Breast epithelium (tissue), 4 donors: ENCODE measurements around the gene IRX4. TPM values are rescaled to one million over a fixed set of nuclear protein-coding genes. Genes with fewer than 3 reads are reported as not detected.

ENCODE experiments used
- DNase-seq, 2 donors: peaks; one replicate each; pipeline ENCODE4 v3.0.0-alpha.2; 2019; ENCODE audit warnings: low spot score in 2 of 2
- H3K27ac ChIP-seq, 2 donors: fragments of 200-600 bp; sonication (generic) in 1 of 2; one replicate each; pipeline ENCODE4 v1.5.1; 2016 to 2019; ENCODE audit warnings: mild to moderate bottlenecking in 1 of 2
- H3K27me3 ChIP-seq, 2 donors: fragments of 200-600 bp; sonication (generic) in 1 of 2; one replicate each; pipeline versions ENCODE4 v1.5.1 to v1.6.0; 2017 to 2019; ENCODE audit warnings: control low read depth in 1 of 2, mild to moderate bottlenecking in 1 of 2
- H3K36me3 ChIP-seq: fragments of 200-600 bp; one replicate; pipeline ENCODE4 v1.5.1; 2019
- H3K4me1 ChIP-seq, 2 donors: fragments of 200-600 bp; sonication (generic); one replicate each; pipeline ENCODE4 v1.5.1; 2016 to 2019; ENCODE audit warnings: control low read depth in 1 of 2
- H3K4me3 ChIP-seq, 3 donors: fragments of 200-600 bp; sonication (generic); 1 replicate in 2 of 3; 2 replicates in 1 of 3; pipeline ENCODE4 v1.5.1; 2016 to 2019; ENCODE audit warnings: mild to moderate bottlenecking in 3 of 3, moderate library complexity in 2 of 3
- H3K9me3 ChIP-seq, 2 donors: fragments of 200-600 bp; sonication (generic) in 1 of 2; one replicate each; pipeline ENCODE4 v1.5.1; 2016 to 2019; ENCODE audit warnings: control low read depth in 1 of 2
- CTCF ChIP-seq, 3 donors: fragments of 450-650 bp; IDR thresholded peaks; one replicate each; pipeline ENCODE4 v1.5.1; 2016 to 2017; ENCODE audit warnings: antibody characterized with exemption in 3 of 3, mild to moderate bottlenecking in 3 of 3, moderate library complexity in 3 of 3
- POLR2A ChIP-seq: fragments of 450-650 bp; IDR thresholded peaks from one replicate; pipeline ENCODE4 v1.6.1; 2016; ENCODE audit warnings: antibody characterized with exemption, mild to moderate bottlenecking, moderate library complexity
- POLR2AphosphoS5 ChIP-seq, 3 donors: sonication (generic); formaldehyde crosslinking; IDR thresholded peaks; one replicate each; pipeline ENCODE4 v1.6.1; 2017; ENCODE audit warnings: antibody characterized with exemption in 3 of 3
- intact Hi-C: fragments of 100-400 bp; cut with DNase I; formaldehyde crosslinking; loops from one replicate; pipeline ENCODE4 v1.15.1; 2023; ENCODE audit warnings: low total_unique reads
- total RNA-seq, 3 donors: library from RNA; depleted of rRNA; stranded (reverse); fragments of >200 nt; gene quantifications; one replicate each; pipeline ENCODE4 v1.1.0, GENCODE V29; 2016

Gene IRX4
- total RNA-seq, 3 donors from 2014 or later, result 0.64 to 9.5 (median 2.6) TPM

DNA sequence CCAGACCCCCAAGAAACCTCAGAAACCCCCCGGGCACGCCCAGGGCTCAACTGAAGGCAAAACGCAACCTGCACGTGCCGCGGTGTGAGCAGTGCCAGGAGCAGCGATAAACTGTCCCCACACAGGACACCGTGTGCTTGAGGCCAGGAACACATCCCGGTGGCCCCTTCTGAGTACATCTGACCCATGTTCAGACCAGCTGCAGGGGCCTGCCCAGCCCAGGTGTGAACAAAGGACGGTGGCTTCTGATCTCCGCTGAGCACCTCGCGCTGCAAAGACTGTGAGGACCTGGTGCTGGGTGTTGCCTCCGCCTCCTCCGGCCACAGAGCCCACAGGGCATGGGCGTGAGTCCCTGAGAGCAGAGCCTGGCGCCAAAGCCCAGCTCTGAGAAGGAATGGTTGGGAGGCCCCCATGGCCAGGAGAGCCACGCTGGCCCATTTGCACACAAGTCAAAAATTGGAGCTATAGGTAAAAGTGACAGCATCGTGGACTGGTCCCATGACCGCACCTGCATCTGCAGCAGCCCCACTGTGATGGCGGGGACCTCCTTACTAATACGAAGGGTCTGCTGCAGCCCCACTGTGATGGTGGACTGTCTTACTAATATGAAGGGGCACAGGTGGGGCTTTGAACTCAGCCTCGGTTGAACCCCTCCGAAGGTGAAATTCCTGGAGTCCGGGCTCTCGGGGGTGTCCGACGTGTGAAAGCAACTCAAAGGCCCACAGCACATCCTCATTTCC, 50.0 kb downstream of the IRX4 start:
- Histone ChIP-seq H3K27ac (no peak overlapping the region), H3K4me1 (no peaks in the 10 kb centered on the region), H3K27me3 (no peaks in the 10 kb centered on the region), H3K4me3 (no peak overlapping the region), H3K36me3 (no peaks in the 10 kb centered on the region), H3K9me3 (peaks cover 0 to 3% of the 10 kb centered on the region in 2 donors)
- TF ChIP-seq CTCF (IDR thresholded peaks at IDR 0.05) (no peak), POLR2AphosphoS5 (IDR thresholded peaks at IDR 0.05) (no peak), POLR2A (no peak)
- DNase-seq, result no peak
- intact Hi-C loops, result no loop called here

- DNase-seq, result no peak
- H3K27me3 ChIP-seq, result no peaks in the 10 kb centered on the region
- TF ChIP-seq POLR2A (no peak), CTCF (IDR thresholded peaks at IDR 0.05) (no peak), POLR2AphosphoS5 (IDR thresholded peaks at IDR 0.05) (no peak)
- no peak overlapping the region for H3K27ac ChIP-seq
- intact Hi-C loops, result no loop called here
- H3K36me3 ChIP-seq, result no peaks in the 10 kb centered on the region
- no peak overlapping the region for H3K4me3 ChIP-seq
- no peaks in the 10 kb centered on the region for H3K4me1 ChIP-seq
- H3K9me3 ChIP-seq, result peaks cover 0 to 3% of the 10 kb centered on the region in 2 donors
Measured at GRCh38 chr5:1831677-1832313, 50.9 kb downstream of the IRX4 start.

- Histone ChIP-seq H3K9me3 (peaks cover 0 to 3% of the 10 kb centered on the region in 2 donors), H3K4me3 (no peak overlapping the region), H3K36me3 (no peaks in the 10 kb centered on the region), H3K4me1 (no peaks in the 10 kb centered on the region), H3K27me3 (no peaks in the 10 kb centered on the region), H3K27ac (no peak overlapping the region)
- DNase-seq, result no peak
- TF ChIP-seq CTCF (IDR thresholded peaks at IDR 0.05) (no peak), POLR2AphosphoS5 (IDR thresholded peaks at IDR 0.05) (no peak), POLR2A (no peak)
- intact Hi-C loops, result no loop called here
Measured at GRCh38 chr5:1831257-1831656, 51.5 kb downstream of the IRX4 start.

DNA sequence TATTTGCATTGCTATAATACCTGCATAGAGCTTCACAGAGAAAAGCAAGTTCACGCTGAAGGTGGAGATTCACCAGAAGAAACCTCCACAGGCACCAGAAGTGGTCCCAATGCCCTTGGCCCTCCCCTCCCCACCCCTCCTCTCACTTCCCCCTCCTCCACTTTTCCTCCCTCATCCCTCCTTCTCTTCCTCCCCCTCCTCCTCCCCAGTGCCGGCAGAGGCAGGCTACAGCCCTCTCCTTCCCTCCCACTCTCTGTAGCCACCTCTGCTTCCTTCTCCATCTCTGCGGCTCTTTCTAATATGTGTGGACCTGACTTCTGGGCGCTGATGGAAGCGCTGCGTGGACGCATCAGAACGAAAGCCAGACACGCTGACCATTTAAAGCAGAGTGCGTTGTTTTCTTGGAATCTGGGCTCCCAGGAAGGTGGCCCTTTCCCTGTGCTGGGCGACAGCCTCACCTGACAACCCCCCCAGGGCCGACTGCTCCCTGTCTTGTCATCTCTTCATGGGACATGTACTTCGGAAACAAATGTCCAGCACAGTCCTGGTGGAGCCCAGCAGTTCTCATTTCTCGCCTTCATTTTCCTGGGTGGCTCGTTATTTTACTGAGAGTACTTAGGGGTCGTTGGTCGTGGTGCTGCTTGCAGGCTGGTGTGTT, 52.0 kb downstream of the IRX4 start:
- H3K4me1 ChIP-seq, result no peaks in the 10 kb centered on the region
- H3K27me3 ChIP-seq, result no peaks in the 10 kb centered on the region
- TF ChIP-seq CTCF (IDR thresholded peaks at IDR 0.05) (no peak), POLR2A (no peak), POLR2AphosphoS5 (IDR thresholded peaks at IDR 0.05) (no peak)
- no peak for DNase-seq
- peaks cover 0 to 3% of the 10 kb centered on the region in 2 donors for H3K9me3 ChIP-seq
- no peak overlapping the region for H3K27ac ChIP-seq
- no peaks in the 10 kb centered on the region for H3K36me3 ChIP-seq
- no peak overlapping the region for H3K4me3 ChIP-seq
- intact Hi-C loops, result no loop called here
